GM12891 (cell line): ENCODE measurements around the gene GLMN.

Experiments
- DNase-seq: peaks from one replicate; pipeline ENCODE4 v3.0.0; 2011; ENCODE audit warnings: low spot score; ENCODE audit not compliant: insufficient read length
- FAIRE-seq: peaks from 2 replicates; lab custom pipeline; 2011; peaks lifted over from hg19 to GRCh38; lab: Jason Lieb, UNC
- PAX5 ChIP-seq: IDR thresholded peaks from 2 replicates; pipeline ENCODE4 v1.6.1; 2011; ENCODE audit warnings: low read length, moderate library complexity, mild to moderate bottlenecking; ENCODE audit not compliant: insufficient read depth, severe bottlenecking
- POLR2A ChIP-seq: IDR thresholded peaks from 2 replicates; pipeline ENCODE4 v1.6.1; 2011; ENCODE audit warnings: low read depth, low read length, control low read depth
- POLR2AphosphoS5 ChIP-seq: IDR thresholded peaks from 2 replicates; pipeline ENCODE4 v1.6.1; 2011; ENCODE audit warnings: low read depth, low read length, control low read depth
- POU2F2 ChIP-seq: IDR thresholded peaks from 2 replicates; pipeline ENCODE4 v1.6.1; 2011; ENCODE audit warnings: low read depth, mild to moderate bottlenecking, control low read depth, low read length, moderate library complexity
- SPI1 ChIP-seq: IDR thresholded peaks from 2 replicates; pipeline ENCODE4 v1.6.1; 2011; ENCODE audit warnings: low read depth, low read length, control low read depth
- TAF1 ChIP-seq: IDR thresholded peaks from 2 replicates; pipeline ENCODE4 v1.6.1; 2011; ENCODE audit warnings: low read depth, low read length, control low read depth

Gene GLMN

GRCh38 chr1:92203105-92203504 is 95.7 kb downstream of the GLMN start:
- FAIRE-seq (no peak), DNase-seq (no peak)
- no peak for TF ChIP-seq PAX5
- no peak for TF ChIP-seq POLR2AphosphoS5
- no peak for TF ChIP-seq TAF1
- no peak for TF ChIP-seq SPI1
- no peak for TF ChIP-seq POLR2A
- no peak for TF ChIP-seq POU2F2

DNA sequence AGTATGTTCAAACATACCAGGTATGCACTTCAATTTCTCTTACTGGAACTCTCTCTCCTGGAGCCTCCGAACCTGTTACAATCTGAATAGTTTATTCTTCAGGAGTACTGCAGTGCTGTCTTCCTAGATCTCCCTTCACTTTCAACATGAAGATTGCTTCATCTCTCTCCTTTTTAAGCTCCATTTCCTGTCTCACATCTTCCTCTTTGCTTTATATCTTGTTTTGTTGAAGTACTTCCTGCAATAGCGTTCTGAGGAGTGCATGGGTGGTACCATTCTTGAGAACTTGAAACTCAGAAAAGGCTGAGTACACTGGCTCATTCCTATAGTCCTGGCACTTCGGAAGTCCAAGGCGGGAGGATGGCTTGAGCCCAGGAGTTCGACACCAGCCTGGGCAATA is 96.8 kb downstream of the GLMN start:
- DNase-seq, result no peak
- FAIRE-seq, result no peak
- no peak for TF ChIP-seq POU2F2
- no peak for TF ChIP-seq SPI1
- TF ChIP-seq TAF1, result no peak
- no peak for TF ChIP-seq POLR2AphosphoS5
- no peak for TF ChIP-seq POLR2A
- no peak for TF ChIP-seq PAX5
